ENCODE measurements around the gene CLEC20A. TPM values are rescaled to one million over a fixed set of nuclear protein-coding genes. Genes with fewer than 3 reads are reported as not detected.

CLEC20A gene
- total and polyA plus RNA-seq, 2 donors (not counting 1 experiment from before 2014, with no cell fraction given): 4.9 to 5.2 TPM

- H3K27ac ChIP-seq (ENCODE audit: low read length in 2 of 2): no peak overlapping the region
- TF ChIP-seq, protein P1, sequence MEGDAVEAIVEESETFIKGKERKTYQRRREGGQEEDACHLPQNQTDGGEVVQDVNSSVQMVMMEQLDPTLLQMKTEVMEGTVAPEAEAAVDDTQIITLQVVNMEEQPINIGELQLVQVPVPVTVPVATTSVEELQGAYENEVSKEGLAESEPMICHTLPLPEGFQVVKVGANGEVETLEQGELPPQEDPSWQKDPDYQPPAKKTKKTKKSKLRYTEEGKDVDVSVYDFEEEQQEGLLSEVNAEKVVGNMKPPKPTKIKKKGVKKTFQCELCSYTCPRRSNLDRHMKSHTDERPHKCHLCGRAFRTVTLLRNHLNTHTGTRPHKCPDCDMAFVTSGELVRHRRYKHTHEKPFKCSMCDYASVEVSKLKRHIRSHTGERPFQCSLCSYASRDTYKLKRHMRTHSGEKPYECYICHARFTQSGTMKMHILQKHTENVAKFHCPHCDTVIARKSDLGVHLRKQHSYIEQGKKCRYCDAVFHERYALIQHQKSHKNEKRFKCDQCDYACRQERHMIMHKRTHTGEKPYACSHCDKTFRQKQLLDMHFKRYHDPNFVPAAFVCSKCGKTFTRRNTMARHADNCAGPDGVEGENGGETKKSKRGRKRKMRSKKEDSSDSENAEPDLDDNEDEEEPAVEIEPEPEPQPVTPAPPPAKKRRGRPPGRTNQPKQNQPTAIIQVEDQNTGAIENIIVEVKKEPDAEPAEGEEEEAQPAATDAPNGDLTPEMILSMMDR (IDR thresholded peaks at IDR 0.05): no peak
- no peak for TF ChIP-seq EZH2 (IDR thresholded peaks at IDR 0.05; ENCODE audit: borderline replicate concordance, insufficient read depth, low read depth, low read length, poor library complexity, severe bottlenecking)
- H3K27me3 ChIP-seq (replicated peaks in 1 of 4; ENCODE audit: control extremely low read depth in 1 of 4, control insufficient read depth in 3 of 4, insufficient read depth in 4 of 4, low read length in 3 of 4): peaks cover 0 to 7% (median 3%) of the 10 kb centered on the region in 4 experiments
- no peak overlapping the region for H3K4me3 Mint-ChIP-seq
- no peaks in the 10 kb centered on the region for H3K4me1 Mint-ChIP-seq
- ATAC-seq (ENCODE audit: low read depth) (no peak), DNase-seq (no peak)
- intact Hi-C loops (cut with micrococcal nuclease): no loop called here
- H3K4me2 ChIP-seq (replicated peaks; ENCODE audit: low read depth, low read length, poor library complexity, severe bottlenecking): no peak overlapping the region
- no peak overlapping the region for H3K4me3 ChIP-seq (ENCODE audit: control extremely low read depth in 1 of 5, extremely low read depth in 1 of 5, insufficient read depth in 1 of 5, low read depth in 2 of 5, low read length in 4 of 5)
- WGBS (ENCODE audit: insufficient coverage): 96% methylated on average over 10 of the region's 11 CpGs
- H3K27ac Mint-ChIP-seq: no peak overlapping the region
- no peaks in the 10 kb centered on the region for H3K9me3 ChIP-seq (ENCODE audit: control extremely low read depth in 1 of 3, control insufficient read depth in 2 of 3, insufficient read depth in 1 of 3, low read length in 2 of 3)
- H3K36me3 ChIP-seq (replicated peaks in 1 of 2; ENCODE audit: control extremely low read depth in 1 of 2, control insufficient read depth in 1 of 2, extremely low read depth in 1 of 2, insufficient read depth in 2 of 2, low read length in 1 of 2): no peaks in the 10 kb centered on the region
- POLR2A ChIA-PET: no interaction called here
- no peaks in the 10 kb centered on the region for H3K9me3 Mint-ChIP-seq (ENCODE audit: insufficient read depth)
- peaks cover 8% of the 10 kb centered on the region for H3K27me3 Mint-ChIP-seq
- no peaks in the 10 kb centered on the region for H3K4me1 ChIP-seq (ENCODE audit: control insufficient read depth in 2 of 2, insufficient read depth in 2 of 2, low read length in 2 of 2)
- CTCF ChIA-PET: interaction anchor here (0.6 to 6.8 kb wide), 12 partner anchors 11 to 503 kb away, joined by 3 to 120 read pairs (median 4); no protein-coding TSS in a partner anchor
- no peak overlapping the region for H3K9ac ChIP-seq (ENCODE audit: low read length)
- H3K79me2 ChIP-seq (ENCODE audit: control insufficient read depth, insufficient read depth, low read length): no peaks in the 10 kb centered on the region
- no peak overlapping the region for H2AFZ ChIP-seq (ENCODE audit: insufficient read depth, low read depth, low read length, poor library complexity, severe bottlenecking)
- H4K20me1 ChIP-seq (ENCODE audit: control insufficient read depth, insufficient read depth, low read length, poor library complexity, severe bottlenecking): no peaks in the 10 kb centered on the region
Measured at GRCh38 chr1:178500091-178500770, 3.5 kb upstream of the CLEC20A start.

GRCh38 chr1:178498896-178499675 is 2.3 kb upstream of the CLEC20A start:
- no peak for ATAC-seq (ENCODE audit: low read depth)
- no peak overlapping the region for H3K4me3 Mint-ChIP-seq
- Histone ChIP-seq H3K79me2 (ENCODE audit: control insufficient read depth, insufficient read depth, low read length) (no peaks in the 10 kb centered on the region), H3K36me3 (replicated peaks in 1 of 2; ENCODE audit: control extremely low read depth in 1 of 2, control insufficient read depth in 1 of 2, extremely low read depth in 1 of 2, insufficient read depth in 2 of 2, low read length in 1 of 2) (no peaks in the 10 kb centered on the region), H3K4me2 (replicated peaks; ENCODE audit: low read depth, low read length, poor library complexity, severe bottlenecking) (no peak overlapping the region), H2AFZ (ENCODE audit: insufficient read depth, low read depth, low read length, poor library complexity, severe bottlenecking) (no peak overlapping the region), H3K9ac (ENCODE audit: low read length) (no peak overlapping the region), H3K27me3 (replicated peaks in 1 of 4; ENCODE audit: control extremely low read depth in 1 of 4, control insufficient read depth in 3 of 4, insufficient read depth in 4 of 4, low read length in 3 of 4) (peaks cover 0 to 7% (median 2%) of the 10 kb centered on the region in 4 experiments), H3K4me3 (ENCODE audit: control extremely low read depth in 1 of 5, extremely low read depth in 1 of 5, insufficient read depth in 1 of 5, low read depth in 2 of 5, low read length in 4 of 5) (no peak overlapping the region), H3K27ac (ENCODE audit: low read length in 2 of 2) (no peak overlapping the region), H4K20me1 (ENCODE audit: control insufficient read depth, insufficient read depth, low read length, poor library complexity, severe bottlenecking) (no peaks in the 10 kb centered on the region), H3K4me1 (ENCODE audit: control insufficient read depth in 2 of 2, insufficient read depth in 2 of 2, low read length in 2 of 2) (no peaks in the 10 kb centered on the region), H3K9me3 (ENCODE audit: control extremely low read depth in 1 of 3, control insufficient read depth in 2 of 3, insufficient read depth in 1 of 3, low read length in 2 of 3) (no peaks in the 10 kb centered on the region)
- TF ChIP-seq, protein P1 (IDR thresholded peaks at IDR 0.05): no peak
- TF ChIP-seq EZH2 (IDR thresholded peaks at IDR 0.05; ENCODE audit: borderline replicate concordance, insufficient read depth, low read depth, low read length, poor library complexity, severe bottlenecking): no peak
- H3K27ac Mint-ChIP-seq: no peak overlapping the region
- no peaks in the 10 kb centered on the region for H3K9me3 Mint-ChIP-seq (ENCODE audit: insufficient read depth)
- WGBS (ENCODE audit: insufficient coverage): 92% methylated on average over 14 of the region's 16 CpGs
- H3K27me3 Mint-ChIP-seq: peaks cover 4% of the 10 kb centered on the region
- intact Hi-C loops (cut with micrococcal nuclease): no loop called here
- ChIA-PET POLR2A (no interaction called here), CTCF (interaction anchor here (0.8 to 6.8 kb wide), 3 partner anchors 33 to 501 kb away, joined by 3 to 120 read pairs (median 3); no protein-coding TSS in a partner anchor)
- DNase-seq: no peak
- H3K4me1 Mint-ChIP-seq: no peaks in the 10 kb centered on the region
